Measurements from ENCODE around the gene DDI2.

- TF ChIP-seq ZFX (IDR thresholded peaks at IDR 0.05): no peak
- no peak for TF ChIP-seq CTCF (conservative IDR thresholded peaks at IDR 0.05)
These were observed 89.5 kb downstream of the DDI2 start for GRCh38 chr1:15706751-15707150.

Measured in C4-2B (cell line).